ENCODE data around the gene HSFY1.
"Not testable (repeated sequence)": the region's sequence is repeated elsewhere in the genome, so short reads cannot be mapped to it uniquely, and the experiment has no call there.

The HSFY1 gene

GRCh38 chrY:18546420-18546819, at the start of gene HSFY1:
TSS of gene HSFY1 (plus strand) at chrY:18546720. CDS start at chrY:18546788, 68 bp downstream.
- not testable (repeated sequence) for DNase-seq

DNA sequence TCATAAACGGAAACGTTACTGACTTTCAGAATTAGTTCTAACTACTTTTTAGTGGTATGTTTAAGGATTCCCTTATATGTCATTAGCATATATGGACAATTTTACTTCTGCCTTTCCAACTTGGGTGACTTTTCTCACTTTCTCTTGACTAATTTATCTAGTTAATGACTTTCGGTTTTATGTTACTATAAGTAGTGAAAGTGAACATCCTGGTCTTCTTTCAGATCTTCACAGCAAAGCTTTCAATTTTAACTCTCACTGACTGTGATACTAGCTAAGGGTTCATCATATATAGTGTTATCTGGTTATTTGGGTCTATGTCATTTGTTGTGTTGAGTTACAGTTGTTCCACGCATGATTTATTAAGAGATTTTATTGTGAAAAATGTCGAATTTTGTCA, 42.3 kb upstream of the HSFY1 start:
- DNase-seq, result not testable (repeated sequence)

- DNase-seq, result not testable (repeated sequence)
Observed at GRCh38 chrY:18530995-18531655, 15.4 kb upstream of the HSFY1 start.

DNA sequence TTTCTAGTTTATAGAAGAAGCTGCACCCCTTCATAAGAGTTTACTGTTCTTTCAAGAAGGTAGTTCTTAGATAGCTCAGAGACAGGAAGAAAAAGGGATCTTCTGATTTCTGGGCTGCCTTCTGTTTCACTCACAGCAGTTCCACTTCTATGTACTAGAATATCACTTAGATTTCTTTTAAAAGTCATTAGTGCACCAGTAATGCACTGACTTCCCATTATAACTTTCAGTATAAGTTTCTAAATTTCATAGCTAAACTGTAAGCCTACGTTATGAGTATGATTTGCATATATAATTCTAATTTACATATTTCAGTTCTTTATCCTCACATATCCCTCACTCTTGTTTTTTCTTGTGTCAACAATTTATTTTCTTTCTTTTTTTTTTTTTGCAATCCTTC, 7.6 kb upstream of the HSFY1 start:
- DNase-seq, result not testable (repeated sequence)

DNA sequence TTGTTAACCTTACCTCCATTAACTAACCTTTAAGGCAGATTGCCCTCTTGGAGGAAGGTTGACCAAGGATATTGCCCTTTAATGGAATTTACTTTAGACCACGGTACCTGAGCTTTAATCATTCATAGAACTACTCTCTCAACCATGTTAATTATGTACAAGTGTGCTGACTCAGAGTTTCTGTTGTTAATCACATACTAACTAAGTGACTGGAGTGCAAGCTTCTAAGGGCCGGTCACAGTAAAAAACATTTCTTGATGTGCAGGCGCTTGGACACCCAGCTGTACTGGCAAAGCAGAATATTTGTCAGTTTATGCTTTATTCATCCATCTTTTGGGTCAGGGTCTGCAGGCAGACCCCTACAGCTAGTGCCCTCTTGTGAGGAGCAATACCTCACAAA, 6.6 kb downstream of the HSFY1 start:
- not testable (repeated sequence) for DNase-seq

GRCh38 chrY:18565915-18566314, 19.4 kb downstream of the HSFY1 start:
- DNase-seq, result not testable (repeated sequence)
